ENCODE data around the gene WHAMM. TPM values are rescaled to one million over a fixed set of nuclear protein-coding genes. Genes with fewer than 3 reads are reported as not detected.

WHAMM gene
- total RNA-seq, 1 donor from 2014 or later = 9.4 TPM

DNA sequence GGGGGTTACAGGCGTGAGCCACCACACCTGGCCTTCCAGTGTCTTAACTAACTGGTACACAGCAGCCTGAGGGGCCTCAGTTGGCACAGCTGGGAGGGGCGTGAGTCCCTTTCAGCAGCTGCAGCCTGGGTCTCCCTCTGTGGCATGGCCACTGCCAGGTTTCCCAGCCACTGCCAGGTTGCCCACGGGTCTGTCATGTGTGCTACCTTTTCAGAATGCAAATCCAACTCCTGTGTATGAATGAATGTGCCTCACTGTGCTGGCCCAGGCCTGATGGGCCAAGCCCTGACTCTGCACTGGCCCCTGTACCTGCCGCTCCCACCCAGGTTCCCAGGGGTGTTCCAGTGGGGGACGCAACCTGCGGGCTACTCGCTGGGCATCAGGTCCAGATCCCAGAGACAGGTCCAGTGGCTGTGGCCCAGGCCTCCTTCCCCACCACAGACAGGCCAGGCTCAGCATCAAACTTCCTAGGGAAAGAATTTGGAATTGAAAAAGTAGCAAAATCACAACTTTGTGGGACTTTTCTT is 26.0 kb downstream of the WHAMM start:
- Mint-ChIP-seq H3K27me3 (ENCODE audit: low read depth) (no peaks in the 10 kb centered on the region), H3K36me3 (peaks cover 57% of the 10 kb centered on the region)

GRCh38 chr15:82838096-82838735 is 28.8 kb downstream of the WHAMM start:
- peaks cover 42% of the 10 kb centered on the region for H3K36me3 Mint-ChIP-seq
- no peak overlapping the region for H3K4me3 Mint-ChIP-seq
- H3K27me3 Mint-ChIP-seq (ENCODE audit: low read depth) = no peaks in the 10 kb centered on the region
- TF ChIP-seq, protein P1, sequence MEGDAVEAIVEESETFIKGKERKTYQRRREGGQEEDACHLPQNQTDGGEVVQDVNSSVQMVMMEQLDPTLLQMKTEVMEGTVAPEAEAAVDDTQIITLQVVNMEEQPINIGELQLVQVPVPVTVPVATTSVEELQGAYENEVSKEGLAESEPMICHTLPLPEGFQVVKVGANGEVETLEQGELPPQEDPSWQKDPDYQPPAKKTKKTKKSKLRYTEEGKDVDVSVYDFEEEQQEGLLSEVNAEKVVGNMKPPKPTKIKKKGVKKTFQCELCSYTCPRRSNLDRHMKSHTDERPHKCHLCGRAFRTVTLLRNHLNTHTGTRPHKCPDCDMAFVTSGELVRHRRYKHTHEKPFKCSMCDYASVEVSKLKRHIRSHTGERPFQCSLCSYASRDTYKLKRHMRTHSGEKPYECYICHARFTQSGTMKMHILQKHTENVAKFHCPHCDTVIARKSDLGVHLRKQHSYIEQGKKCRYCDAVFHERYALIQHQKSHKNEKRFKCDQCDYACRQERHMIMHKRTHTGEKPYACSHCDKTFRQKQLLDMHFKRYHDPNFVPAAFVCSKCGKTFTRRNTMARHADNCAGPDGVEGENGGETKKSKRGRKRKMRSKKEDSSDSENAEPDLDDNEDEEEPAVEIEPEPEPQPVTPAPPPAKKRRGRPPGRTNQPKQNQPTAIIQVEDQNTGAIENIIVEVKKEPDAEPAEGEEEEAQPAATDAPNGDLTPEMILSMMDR (IDR thresholded peaks at IDR 0.05; ENCODE audit: unreplicated experiment) = no peak
- no peak overlapping the region for H3K27ac Mint-ChIP-seq
- peaks cover 13% of the 10 kb centered on the region for H3K9me3 Mint-ChIP-seq
- no peaks in the 10 kb centered on the region for H3K4me1 Mint-ChIP-seq
- no peak for DNase-seq (ENCODE audit: low spot score in 2 of 2, unreplicated experiment in 2 of 2)

More for the DNA sequence above, 26.0 kb downstream of the WHAMM start:
- TF ChIP-seq, protein P1 (IDR thresholded peaks at IDR 0.05; ENCODE audit: unreplicated experiment) = no peak
- peaks cover 8% of the 10 kb centered on the region for H3K9me3 Mint-ChIP-seq
- no peak overlapping the region for H3K4me3 Mint-ChIP-seq
- no peaks in the 10 kb centered on the region for H3K4me1 Mint-ChIP-seq
- H3K27ac Mint-ChIP-seq = no peak overlapping the region
- DNase-seq (ENCODE audit: low spot score in 2 of 2, unreplicated experiment in 2 of 2) = no peak

DNA sequence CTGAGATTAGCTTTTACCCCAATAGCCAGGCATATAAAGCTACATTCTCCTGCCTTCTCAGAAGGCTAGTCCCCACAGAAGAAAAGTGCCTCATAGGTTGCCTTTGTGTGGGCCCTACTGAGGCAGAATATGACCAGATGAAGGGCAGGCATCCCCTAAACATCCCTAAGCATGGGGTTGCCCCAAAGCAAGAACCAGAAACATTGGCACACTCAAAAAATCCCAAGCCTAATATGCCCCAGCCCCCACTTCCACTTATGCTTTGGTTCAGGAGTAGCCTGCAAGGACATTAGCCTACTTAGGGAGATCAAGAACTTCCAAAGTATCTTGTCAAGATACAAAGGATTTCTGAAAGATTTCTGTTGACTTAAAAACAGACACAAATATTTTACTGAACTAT is 29.7 kb downstream of the WHAMM start:
- Mint-ChIP-seq H3K27ac (no peak overlapping the region), H3K4me1 (no peaks in the 10 kb centered on the region), H3K27me3 (ENCODE audit: low read depth) (no peaks in the 10 kb centered on the region), H3K36me3 (peaks cover 42% of the 10 kb centered on the region), H3K9me3 (peaks cover 13% of the 10 kb centered on the region), H3K4me3 (no peak overlapping the region)
- DNase-seq (ENCODE audit: low spot score in 2 of 2, unreplicated experiment in 2 of 2) = no peak
- TF ChIP-seq, protein P1 (IDR thresholded peaks at IDR 0.05; ENCODE audit: unreplicated experiment) = no peak

GRCh38 chr15:82840166-82840565 is 30.7 kb downstream of the WHAMM start:
- Mint-ChIP-seq H3K4me3 (no peak overlapping the region), H3K9me3 (peaks cover 13% of the 10 kb centered on the region), H3K27ac (no peak overlapping the region), H3K4me1 (no peaks in the 10 kb centered on the region), H3K27me3 (ENCODE audit: low read depth) (no peaks in the 10 kb centered on the region), H3K36me3 (peaks cover 36% of the 10 kb centered on the region)
- DNase-seq (ENCODE audit: low spot score in 2 of 2, unreplicated experiment in 2 of 2) = no peak
- TF ChIP-seq, protein P1 (IDR thresholded peaks at IDR 0.05; ENCODE audit: unreplicated experiment) = no peak

DNA sequence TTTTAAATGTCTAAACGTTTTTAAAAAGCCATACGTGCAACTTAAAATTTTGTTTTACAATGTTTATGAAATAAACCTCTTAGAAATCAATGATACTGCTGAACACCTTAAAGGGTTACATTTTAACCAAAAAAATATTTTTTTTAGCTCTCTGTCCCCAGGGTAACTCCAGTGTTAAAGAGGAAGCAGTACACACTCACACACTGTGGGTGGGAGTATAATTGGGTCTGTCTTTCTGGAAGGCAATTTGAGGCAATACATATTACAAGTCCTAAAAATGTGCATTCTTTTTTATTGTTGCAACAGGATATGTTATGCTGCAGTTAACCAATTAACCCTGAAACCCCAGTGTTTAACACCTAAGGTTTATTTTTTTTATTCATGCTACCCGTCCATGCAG is 34.1 kb downstream of the WHAMM start:
- TF ChIP-seq, protein P1 (IDR thresholded peaks at IDR 0.05; ENCODE audit: unreplicated experiment) = no peak
- peaks cover 13% of the 10 kb centered on the region for H3K9me3 Mint-ChIP-seq
- no peaks in the 10 kb centered on the region for H3K27me3 Mint-ChIP-seq (ENCODE audit: low read depth)
- no peak for DNase-seq (ENCODE audit: low spot score in 2 of 2, unreplicated experiment in 2 of 2)
- H3K27ac Mint-ChIP-seq = no peak overlapping the region
- no peaks in the 10 kb centered on the region for H3K4me1 Mint-ChIP-seq
- no peak overlapping the region for H3K4me3 Mint-ChIP-seq
- peaks cover 9% of the 10 kb centered on the region for H3K36me3 Mint-ChIP-seq

All from mesothelial cell of epicardium (in vitro differentiated cells).